HG03159 (cell line): ENCODE data around the gene GRM4.

Source experiments
- ATAC-seq: cut with Tn5 transposase; IDR thresholded peaks from one replicate; pipeline ENCODE4 v1.9.1; 2021; ENCODE audit warnings: mild to moderate bottlenecking, moderate library complexity; ENCODE audit not compliant: unreplicated experiment

GRM4 gene

GRCh38 chr6:34065466-34066217 is 80.2 kb downstream of the GRM4 start:
- no peak for ATAC-seq

- ATAC-seq: no peak
These were observed 81.2 kb downstream of the GRM4 start for GRCh38 chr6:34064675-34065074.

GRCh38 chr6:34063651-34064050 is 82.2 kb downstream of the GRM4 start:
- no peak for ATAC-seq

- ATAC-seq: no peak
These were observed 83.1 kb downstream of the GRM4 start for GRCh38 chr6:34062815-34063214.

- no peak for ATAC-seq
These were observed 83.7 kb downstream of the GRM4 start for GRCh38 chr6:34062156-34062555.

GRCh38 chr6:34061348-34061747 is 84.5 kb downstream of the GRM4 start:
- ATAC-seq: no peak

- ATAC-seq: no peak
These were observed 86.0 kb downstream of the GRM4 start for GRCh38 chr6:34059914-34060313.

GRCh38 chr6:34059136-34059731 is 86.7 kb downstream of the GRM4 start:
- no peak for ATAC-seq

- ATAC-seq: no peak
These were observed 88.1 kb downstream of the GRM4 start for GRCh38 chr6:34057790-34058189.

GRCh38 chr6:34057191-34057590 is 88.7 kb downstream of the GRM4 start:
- no peak for ATAC-seq

GRCh38 chr6:34056305-34057108 is 89.4 kb downstream of the GRM4 start:
- ATAC-seq: no peak

- ATAC-seq: no peak
These were observed 90.5 kb downstream of the GRM4 start for GRCh38 chr6:34055223-34055933.

- no peak for ATAC-seq
These were observed 92.2 kb downstream of the GRM4 start for GRCh38 chr6:34053721-34054120.

GRCh38 chr6:34052918-34053608 is 92.8 kb downstream of the GRM4 start:
- no peak for ATAC-seq

- ATAC-seq: no peak
These were observed 93.6 kb downstream of the GRM4 start for GRCh38 chr6:34052071-34052825.

- ATAC-seq: no peak
These were observed 94.5 kb downstream of the GRM4 start for GRCh38 chr6:34051331-34051919.

GRCh38 chr6:34050691-34051090 is 95.2 kb downstream of the GRM4 start:
- no peak for ATAC-seq

GRCh38 chr6:34049395-34050342 is 96.2 kb downstream of the GRM4 start:
- no peak for ATAC-seq
